HG03565 (cell line): ENCODE results near the gene ZNF431.
"Not testable (repeated sequence)": the region's sequence is repeated elsewhere in the genome, so short reads cannot be mapped to it uniquely, and the experiment has no call there.

Experiments
- ATAC-seq: cut with Tn5 transposase; IDR thresholded peaks from one replicate; pipeline ENCODE4 v1.9.1; 2021; ENCODE audit warnings: mild to moderate bottlenecking, moderate library complexity; ENCODE audit not compliant: unreplicated experiment

Gene ZNF431

DNA sequence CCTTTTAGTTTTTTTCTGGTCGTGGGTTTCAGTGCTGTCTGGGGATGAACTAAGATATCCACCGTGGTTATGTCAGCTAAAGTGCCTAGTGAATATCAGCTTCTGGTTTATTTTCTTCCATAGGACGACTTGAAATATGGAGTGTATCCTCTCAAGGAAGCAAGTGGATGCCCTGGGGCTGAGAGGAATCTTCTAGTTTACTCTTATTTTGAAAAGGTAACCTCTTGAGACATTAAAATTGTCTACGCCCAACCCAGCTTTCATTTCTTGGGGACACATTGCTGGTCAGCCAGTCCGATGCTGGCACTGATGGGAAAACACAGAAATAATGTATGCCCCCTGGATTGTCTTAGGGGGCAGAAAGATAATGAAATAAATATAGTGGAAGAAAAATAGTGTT is 1.6 kb downstream of the ZNF431 start:
- ATAC-seq = no peak

DNA sequence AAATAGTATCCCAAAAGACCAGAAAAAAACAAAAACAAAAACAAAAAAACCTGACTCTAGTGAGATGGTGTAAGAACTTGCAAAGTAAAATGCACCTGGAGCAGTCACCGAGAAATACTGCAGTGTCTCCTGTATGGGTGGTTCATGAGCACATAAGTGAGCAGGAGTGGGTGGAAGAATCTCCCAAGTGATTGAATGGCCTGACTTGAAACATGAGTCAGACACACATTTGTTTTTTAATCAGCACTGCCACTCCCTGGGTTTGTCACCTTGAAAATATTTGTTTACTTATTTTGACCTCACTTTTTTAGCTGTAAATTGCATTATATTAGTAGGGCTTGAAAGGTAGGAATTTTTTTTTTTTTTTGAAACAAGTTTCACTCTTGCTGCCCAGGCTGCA is 2.0 kb downstream of the ZNF431 start:
- ATAC-seq = no peak

DNA sequence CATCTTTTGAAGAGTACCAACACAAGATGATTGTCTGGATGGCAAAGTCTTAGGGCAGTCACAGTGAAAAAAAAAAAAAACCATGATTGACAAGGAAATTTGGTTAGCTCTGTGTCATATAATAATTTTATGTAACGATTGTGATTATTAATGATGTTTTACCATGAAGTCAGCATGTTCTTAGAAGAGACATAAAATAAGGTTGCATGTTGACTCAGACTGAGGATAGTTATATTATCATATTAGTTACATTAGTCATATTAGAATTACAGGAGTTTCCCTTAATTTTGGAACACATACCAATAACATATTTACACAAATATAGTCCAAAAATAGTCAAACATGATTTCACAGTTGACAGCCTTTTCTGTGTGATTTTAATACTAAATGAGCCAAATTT is 5.7 kb downstream of the ZNF431 start:
- no peak for ATAC-seq

DNA sequence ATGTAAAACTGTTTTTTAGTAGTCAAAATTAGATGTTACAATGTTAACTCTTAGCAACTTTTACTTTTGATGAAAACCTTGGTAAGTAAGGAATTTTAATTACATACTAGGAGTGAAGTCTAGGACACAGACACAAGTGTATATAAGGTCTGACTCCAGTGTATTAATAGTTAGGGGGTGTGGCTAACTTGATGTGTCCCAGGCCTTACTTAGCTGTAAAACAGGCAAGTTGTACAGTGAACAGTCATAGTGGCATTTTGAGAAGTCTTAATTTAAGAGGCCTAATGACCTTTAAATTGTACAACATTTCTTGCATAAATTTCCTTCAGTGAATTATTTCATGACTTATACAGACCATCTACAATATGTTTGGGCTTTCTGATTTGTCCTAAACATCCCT is 6.8 kb downstream of the ZNF431 start:
- no peak for ATAC-seq

DNA sequence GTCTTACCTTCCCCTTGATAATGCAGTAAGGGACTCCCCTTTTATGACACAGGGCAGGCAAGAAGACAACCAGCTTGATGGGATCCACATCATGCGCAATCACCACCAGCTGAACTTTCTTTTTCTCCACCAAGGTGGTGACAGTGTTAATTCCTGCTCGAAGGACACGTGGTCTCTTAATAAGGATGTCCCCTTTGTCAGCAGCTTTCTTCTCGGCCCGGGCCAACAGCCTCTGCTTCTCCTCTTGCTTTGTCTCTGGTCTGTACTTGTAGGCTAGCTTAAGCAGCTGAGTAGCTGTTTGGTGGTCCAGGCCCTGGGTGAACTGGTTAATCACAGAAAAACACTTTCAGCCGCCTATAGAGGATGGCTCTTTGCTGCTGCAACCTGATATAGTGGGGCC is 8.0 kb downstream of the ZNF431 start:
- no peak for ATAC-seq

DNA sequence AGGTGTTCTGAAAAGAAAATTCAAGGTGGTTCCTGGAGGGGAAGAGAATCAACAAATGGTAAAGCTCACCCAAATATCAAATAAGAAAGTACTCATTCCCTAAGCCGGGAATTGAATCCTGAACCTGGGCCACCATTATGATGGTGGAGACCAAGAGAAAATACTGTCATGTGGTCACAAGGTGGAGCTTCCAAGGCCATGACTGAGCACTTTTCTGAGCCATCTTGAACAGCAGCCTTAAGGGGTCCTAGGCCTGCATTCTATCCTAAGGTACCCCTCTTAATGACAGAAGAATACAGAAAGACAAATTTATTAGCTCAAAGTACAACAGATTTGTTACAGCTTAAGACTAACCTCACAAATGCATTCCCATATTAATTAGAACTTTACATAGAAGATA is 9.6 kb downstream of the ZNF431 start:
- ATAC-seq = no peak

DNA sequence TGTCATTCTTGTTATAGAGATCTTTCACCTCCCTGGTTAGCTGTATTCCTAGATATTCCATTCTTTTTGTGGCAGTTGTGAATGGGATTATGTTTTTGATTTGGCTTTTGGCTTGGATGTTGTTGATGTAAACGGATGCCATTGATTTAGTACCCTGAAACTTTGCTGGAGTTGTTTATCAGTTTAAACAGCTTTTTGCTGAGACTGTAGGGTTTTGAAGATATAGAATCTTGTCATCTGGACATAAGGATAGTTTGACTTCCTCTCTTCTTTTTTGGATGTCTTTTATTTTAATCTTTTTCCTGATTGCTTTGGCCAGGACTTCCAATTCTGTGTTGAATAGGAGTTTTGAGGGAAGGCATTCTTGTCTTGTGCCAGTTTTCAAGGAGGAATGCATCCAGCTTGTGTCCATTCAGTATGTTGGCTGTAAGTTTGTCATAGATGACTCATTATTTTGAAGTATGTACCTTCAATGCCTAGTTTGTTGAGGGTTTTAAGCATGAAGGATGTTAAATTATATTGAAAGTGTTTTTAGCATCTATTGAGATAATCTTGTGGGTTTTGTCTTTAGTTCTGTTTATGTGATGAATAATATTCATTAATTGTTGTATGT is 16.8 kb downstream of the ZNF431 start:
- no peak for ATAC-seq

DNA sequence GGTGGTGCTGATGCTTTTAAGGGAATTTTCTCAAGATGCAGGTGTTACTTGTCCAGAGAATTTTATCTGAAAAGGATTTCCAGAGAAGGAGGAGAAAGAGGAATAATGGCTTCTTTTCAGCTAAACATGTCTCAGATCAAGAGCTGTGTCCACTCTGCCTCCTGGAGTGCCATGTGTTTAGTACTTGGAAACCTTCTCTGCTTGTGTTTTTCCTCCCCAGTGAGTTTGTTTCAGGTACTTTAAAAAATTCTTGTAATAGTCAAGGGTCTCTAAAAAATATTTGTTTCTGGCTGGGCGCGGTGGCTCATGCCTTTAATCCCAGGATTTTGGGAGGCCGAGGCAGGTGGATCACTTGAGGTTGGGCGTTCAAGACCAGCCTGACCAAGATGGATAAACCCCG is 22.7 kb downstream of the ZNF431 start:
- no peak for ATAC-seq

DNA sequence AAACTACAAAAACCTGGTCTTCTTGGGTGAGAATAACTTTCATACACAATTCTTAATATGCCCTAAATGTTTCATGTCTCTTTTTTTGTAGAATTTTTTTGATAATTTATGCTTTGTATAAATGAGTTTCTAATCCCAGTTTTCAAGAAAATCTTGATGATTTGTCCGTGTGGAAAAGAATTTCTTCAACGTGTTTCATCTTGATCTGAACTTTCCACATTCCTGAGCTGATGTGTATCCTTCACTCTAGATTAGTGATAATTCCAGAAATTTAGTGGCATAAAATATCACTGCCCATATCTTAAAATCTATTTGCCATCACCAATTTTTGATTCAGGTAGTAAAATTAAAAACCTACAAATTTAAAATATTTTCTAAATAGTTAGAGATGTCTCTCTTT is 24.6 kb downstream of the ZNF431 start:
- ATAC-seq = no peak

DNA sequence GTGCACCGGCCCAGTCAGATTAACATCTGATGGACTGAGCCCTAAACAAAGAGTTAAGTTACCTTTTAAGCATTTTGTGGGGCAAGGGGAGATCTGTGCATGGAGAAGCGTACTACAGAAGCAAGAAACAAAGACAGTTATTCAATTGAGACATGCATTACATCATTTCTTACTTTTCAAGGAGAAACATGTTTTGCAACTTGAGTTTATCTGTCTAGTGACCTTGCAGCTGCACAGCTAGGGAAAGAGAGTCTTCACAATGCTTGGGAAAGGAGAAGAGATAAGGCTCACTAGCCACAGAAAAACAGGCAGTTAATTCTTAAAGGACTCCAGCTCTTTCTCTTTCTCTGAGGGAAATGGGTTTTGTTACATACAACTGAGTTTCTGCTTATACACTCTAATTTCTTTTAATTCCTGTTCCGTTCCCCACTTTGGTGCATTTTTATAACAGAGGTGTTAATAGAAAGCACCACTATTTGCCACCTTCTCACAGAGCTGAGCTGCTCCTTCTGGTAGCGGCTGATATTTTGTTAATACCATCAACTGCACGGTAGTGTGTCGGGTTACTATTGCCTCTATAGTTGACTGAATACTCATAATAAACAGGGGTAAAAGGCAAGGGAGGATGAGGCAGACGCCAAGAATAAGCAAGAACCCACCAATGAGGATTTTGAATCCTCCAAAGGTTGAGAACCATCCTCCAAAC is 55.9 kb downstream of the ZNF431 start:
- no peak for ATAC-seq

DNA sequence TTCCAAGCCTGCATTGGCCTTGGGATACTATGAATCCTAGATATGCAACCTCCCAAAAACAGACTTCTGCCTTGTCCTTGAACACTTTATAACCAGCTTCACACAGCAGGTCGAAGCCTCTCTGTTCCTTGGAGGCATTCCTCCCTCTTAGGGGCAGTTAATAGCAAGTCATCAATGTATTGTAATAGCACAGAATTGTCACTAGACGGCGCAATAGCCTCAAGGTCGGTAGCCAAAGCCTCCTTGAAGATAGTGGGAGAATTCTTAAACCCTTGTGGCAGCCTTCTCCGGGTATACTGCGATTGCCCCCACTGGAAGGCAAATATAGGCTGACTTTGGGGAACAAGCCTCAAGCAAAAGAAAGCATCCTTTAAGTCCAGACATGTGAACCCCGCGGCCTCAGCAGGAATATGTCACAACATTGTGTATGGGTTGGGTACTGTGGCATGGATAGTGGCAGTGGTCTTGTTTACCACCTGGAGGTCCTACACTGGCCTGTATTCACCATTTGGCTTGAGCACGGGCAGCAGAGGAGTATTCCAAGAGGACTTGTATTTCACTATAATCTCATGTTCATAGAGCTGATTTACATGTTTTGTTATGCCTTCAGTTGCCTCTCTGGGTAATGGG is 61.1 kb downstream of the ZNF431 start:
- no peak for ATAC-seq

DNA sequence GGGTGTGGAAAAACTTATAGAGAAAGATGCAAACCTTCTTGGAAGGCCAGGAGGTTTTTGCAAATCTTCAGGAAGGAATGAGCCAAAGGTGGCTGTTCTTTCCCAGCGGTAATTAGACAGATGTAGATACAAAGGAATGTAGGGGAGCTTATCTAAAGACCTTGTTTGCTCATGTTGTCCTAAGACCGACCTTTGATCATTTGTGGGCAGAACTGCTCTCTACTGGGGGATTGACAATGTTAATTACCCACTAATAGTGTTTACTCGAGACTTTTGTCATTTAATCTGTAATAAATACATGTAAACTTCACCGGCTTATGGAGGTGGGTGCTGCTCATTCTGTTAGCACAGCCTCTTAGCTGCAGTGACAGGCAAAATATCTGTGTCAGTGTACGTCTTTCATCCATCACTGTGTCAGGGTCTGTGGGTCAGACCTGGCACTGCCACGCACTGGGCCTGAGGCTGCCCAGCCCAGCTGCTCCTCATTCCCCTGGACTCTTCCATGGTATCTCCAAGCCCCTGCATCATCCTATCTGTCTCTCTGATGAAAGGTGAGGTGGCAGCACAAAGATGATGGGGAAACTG is 68.3 kb downstream of the ZNF431 start:
- ATAC-seq = no peak

DNA sequence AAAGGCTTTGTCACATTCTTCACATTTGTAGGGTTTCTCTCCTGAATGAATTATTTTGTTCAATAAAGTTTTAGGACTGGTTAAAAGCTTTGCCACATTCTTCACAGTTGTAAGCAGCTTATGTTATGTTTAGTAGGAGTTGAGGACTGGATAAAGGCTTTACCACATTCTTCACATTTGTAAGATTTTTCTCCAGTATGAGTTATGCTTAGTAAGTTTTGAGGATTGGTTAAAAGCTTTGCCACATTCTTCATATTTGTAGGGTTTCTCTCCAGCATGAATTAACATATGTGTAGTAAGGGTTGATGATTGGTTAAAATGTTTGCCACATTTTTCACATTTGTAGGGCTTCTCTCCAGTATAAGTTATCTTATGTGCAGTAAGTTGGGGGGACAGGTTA is 79.9 kb downstream of the ZNF431 start:
- no peak for ATAC-seq

DNA sequence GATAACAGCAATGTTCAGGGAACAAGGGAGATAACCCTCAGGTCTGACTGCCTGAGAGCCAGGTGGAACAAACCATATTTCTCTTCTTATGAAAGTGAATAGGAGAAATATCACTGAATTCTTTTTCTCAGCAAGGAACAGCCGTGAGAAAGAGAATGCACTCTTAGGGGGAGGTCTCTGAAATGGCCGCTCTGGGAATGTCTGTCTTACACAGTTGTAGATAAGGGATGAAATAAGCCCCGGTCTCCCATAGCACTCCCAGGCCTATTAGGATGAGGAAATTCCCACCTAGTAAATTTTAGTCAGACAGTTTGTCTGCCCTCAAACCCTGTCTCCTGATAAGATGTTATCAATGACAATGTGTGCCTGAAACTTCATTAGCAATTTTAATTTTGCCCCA is 88.1 kb downstream of the ZNF431 start:
- ATAC-seq = not testable (repeated sequence)

DNA sequence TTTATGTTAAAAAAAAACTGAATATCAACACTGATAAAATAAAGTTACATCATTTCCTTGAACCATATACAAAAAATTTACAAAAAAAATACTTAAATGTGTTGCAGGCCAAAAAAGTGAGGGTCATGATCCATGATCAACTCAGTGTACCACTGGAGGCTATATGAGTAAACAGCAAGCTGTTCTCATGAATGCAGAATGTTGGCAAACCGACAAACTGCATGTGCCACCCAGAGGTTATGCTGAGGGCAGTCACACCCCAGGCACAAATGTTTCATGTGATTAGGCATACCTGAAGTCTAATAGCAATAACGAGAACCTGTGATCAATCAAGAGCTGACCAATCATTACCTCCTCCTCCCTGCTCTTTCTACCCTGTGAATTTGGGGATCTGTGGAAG is 91.9 kb downstream of the ZNF431 start:
- ATAC-seq = no peak

DNA sequence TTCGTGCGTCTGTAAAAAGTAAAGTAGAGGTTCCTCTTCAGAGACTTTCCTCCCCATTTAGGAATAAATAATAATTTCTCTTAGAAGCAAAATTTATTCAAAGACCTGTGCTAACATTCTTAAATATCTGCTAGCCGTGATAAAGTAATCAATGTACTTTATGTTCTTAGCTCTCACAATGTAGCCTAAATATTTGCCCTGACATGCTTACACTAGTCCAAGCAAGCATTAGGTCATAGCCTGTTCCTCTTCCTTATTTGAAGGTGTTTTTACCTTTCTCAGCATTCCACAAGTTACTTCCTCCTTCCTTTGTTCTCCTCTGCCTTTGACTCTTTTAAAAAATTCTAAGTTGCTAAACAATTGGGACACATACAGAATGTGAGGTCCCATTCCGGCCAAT is 94.9 kb downstream of the ZNF431 start:
- not testable (repeated sequence) for ATAC-seq

DNA sequence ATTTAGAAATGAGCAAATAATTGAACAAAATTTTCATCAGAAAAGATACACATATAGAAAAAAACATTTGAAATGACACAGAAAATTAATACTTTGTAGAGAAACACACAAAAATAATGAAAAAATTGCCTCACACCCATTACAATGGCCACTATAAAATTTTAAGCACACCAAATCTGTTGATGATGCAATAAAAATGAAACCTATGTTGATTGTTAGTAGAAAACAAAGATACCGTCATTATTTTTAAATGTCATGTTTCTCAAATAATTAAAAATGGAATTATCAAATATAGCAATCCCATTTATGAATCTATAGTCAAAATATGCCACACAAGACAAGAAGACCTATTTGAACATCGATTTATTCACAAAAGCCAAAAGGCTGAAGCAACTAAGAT is 96.8 kb downstream of the ZNF431 start:
- ATAC-seq = no peak
